Measurements from ENCODE around the gene ZNF791. TPM values are rescaled to one million over a fixed set of nuclear protein-coding genes. Genes with fewer than 3 reads are reported as not detected.

ZNF791 gene
- polyA plus RNA-seq, 1 donor from 2014 or later, result 10.2 TPM

DNA sequence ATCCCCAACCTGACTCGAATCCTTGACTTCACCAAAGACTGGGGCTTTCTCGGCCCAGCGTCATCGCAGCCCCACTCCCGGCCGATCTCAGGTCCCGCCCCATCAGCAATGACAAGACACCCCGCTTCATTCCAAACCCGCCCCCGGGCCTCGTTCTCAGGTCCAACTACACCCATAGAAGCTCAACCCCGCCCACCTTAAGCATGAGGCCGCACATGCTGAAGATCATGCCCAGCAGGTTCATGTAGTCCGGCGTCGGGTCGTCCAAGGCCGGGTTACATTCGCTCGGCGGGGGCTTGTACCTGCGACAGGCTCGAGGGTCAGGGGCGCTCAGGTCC, 58.2 kb downstream of the ZNF791 start:
- no peaks in the 10 kb centered on the region for H3K27me3 ChIP-seq (ENCODE audit: insufficient read depth, low read depth, low read length)
- no peaks in the 10 kb centered on the region for H3K36me3 ChIP-seq (ENCODE audit: insufficient read depth, low read length)
- H3K9me3 ChIP-seq (ENCODE audit: low read length), result no peaks in the 10 kb centered on the region
- H3K9ac ChIP-seq (ENCODE audit: low read length), result peak overlapping the region; percentile 87
- no peak for TF ChIP-seq MXI1 (conservative IDR thresholded peaks at IDR 0.05; ENCODE audit: poor library complexity, severe bottlenecking)
- no peak for TF ChIP-seq SMC3 (conservative IDR thresholded peaks at IDR 0.05; ENCODE audit: poor library complexity)
- TF ChIP-seq EP300 (conservative IDR thresholded peaks at IDR 0.05; ENCODE audit: poor library complexity, severe bottlenecking), result no peak
- TF ChIP-seq, protein P1, sequence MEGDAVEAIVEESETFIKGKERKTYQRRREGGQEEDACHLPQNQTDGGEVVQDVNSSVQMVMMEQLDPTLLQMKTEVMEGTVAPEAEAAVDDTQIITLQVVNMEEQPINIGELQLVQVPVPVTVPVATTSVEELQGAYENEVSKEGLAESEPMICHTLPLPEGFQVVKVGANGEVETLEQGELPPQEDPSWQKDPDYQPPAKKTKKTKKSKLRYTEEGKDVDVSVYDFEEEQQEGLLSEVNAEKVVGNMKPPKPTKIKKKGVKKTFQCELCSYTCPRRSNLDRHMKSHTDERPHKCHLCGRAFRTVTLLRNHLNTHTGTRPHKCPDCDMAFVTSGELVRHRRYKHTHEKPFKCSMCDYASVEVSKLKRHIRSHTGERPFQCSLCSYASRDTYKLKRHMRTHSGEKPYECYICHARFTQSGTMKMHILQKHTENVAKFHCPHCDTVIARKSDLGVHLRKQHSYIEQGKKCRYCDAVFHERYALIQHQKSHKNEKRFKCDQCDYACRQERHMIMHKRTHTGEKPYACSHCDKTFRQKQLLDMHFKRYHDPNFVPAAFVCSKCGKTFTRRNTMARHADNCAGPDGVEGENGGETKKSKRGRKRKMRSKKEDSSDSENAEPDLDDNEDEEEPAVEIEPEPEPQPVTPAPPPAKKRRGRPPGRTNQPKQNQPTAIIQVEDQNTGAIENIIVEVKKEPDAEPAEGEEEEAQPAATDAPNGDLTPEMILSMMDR (IDR thresholded peaks at IDR 0.05; ENCODE audit: poor library complexity, severe bottlenecking), result no peak
- TF ChIP-seq TAF1 (IDR thresholded peaks at IDR 0.05; ENCODE audit: low read depth), result no peak
- TF ChIP-seq EZH2 (IDR thresholded peaks at IDR 0.05; ENCODE audit: borderline replicate concordance, insufficient read depth, low read length, poor library complexity, severe bottlenecking), result no peak
- no peak for TF ChIP-seq RAD21 (conservative IDR thresholded peaks at IDR 0.05)
- TF ChIP-seq, protein P2, sequence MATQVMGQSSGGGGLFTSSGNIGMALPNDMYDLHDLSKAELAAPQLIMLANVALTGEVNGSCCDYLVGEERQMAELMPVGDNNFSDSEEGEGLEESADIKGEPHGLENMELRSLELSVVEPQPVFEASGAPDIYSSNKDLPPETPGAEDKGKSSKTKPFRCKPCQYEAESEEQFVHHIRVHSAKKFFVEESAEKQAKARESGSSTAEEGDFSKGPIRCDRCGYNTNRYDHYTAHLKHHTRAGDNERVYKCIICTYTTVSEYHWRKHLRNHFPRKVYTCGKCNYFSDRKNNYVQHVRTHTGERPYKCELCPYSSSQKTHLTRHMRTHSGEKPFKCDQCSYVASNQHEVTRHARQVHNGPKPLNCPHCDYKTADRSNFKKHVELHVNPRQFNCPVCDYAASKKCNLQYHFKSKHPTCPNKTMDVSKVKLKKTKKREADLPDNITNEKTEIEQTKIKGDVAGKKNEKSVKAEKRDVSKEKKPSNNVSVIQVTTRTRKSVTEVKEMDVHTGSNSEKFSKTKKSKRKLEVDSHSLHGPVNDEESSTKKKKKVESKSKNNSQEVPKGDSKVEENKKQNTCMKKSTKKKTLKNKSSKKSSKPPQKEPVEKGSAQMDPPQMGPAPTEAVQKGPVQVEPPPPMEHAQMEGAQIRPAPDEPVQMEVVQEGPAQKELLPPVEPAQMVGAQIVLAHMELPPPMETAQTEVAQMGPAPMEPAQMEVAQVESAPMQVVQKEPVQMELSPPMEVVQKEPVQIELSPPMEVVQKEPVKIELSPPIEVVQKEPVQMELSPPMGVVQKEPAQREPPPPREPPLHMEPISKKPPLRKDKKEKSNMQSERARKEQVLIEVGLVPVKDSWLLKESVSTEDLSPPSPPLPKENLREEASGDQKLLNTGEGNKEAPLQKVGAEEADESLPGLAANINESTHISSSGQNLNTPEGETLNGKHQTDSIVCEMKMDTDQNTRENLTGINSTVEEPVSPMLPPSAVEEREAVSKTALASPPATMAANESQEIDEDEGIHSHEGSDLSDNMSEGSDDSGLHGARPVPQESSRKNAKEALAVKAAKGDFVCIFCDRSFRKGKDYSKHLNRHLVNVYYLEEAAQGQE (IDR thresholded peaks at IDR 0.05; ENCODE audit: borderline replicate concordance), result no peak
- TF ChIP-seq POLR2AphosphoS5 (IDR thresholded peaks at IDR 0.05), result no peak
- H2AFZ ChIP-seq (ENCODE audit: low read depth, low read length), result peak overlapping the region; percentile 86
- peak overlapping the region; percentile 87 for H3K4me3 ChIP-seq (ENCODE audit: low read length)
- peaks cover 29% of the 10 kb centered on the region for H3K79me2 ChIP-seq (replicated peaks; ENCODE audit: insufficient read depth, low read length)
- H4K20me1 ChIP-seq (ENCODE audit: insufficient read depth), result no peaks in the 10 kb centered on the region
- H3F3A ChIP-seq (ENCODE audit: insufficient read depth, low read length, poor library complexity, severe bottlenecking), result no peaks in the 10 kb centered on the region
- H3K4me2 ChIP-seq (ENCODE audit: low read length), result peak overlapping the region; percentile 94
- peak overlapping the region; percentile 95 for H3K27ac ChIP-seq (ENCODE audit: low read length)
- no peaks in the 10 kb centered on the region for H3K9me2 ChIP-seq (ENCODE audit: insufficient read depth, low read length)

DNA sequence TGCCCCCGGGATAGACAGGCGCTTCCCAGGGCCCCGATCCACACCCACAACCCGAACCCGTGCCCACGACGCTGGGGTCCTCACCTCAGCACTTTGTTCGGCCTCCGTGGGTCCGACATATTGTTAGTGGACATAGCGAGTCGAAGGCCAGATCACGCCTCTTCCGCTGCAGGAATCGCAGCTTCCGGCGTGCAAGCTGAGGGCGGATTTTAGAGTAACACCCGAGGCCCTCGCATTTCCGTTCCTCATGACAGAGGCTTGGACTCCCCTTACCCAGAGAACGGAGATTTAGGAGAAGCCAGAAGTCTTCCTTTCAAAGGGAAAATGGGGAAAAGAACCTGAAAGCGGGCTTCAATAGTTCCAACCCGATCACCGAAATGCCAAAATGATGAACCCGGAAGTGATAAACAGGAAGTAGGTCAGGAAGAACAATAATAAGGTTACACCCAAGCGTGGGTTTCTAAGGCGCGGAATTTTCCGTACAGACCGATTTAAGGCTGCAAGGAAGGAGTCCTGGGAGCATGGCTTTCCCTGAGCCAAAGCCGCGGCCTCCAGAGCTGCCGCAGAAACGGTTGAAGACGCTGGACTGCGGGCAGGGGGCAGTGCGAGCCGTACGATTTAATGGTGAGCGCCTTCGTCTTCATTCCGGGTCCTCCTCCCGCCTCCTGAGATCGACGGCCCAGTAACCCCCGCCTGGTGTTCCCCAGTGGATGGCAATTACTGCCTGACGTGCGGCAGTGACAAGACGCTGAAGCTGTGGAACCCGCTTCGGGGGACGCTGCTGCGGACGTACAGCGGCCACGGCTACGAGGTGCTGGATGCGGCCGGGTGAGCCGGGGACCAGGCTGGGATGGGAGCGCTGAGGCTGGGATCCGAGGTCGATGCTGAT, 58.8 kb downstream of the ZNF791 start:
- H4K20me1 ChIP-seq (ENCODE audit: insufficient read depth), result no peaks in the 10 kb centered on the region
- H3K4me3 ChIP-seq (ENCODE audit: low read length), result peak overlapping the region; percentile 87
- TF ChIP-seq, protein P2 (IDR thresholded peaks at IDR 0.05; ENCODE audit: borderline replicate concordance), result peak; percentile 33
- TF ChIP-seq EP300 (conservative IDR thresholded peaks at IDR 0.05; ENCODE audit: poor library complexity, severe bottlenecking) (peak; percentile 52), SMC3 (conservative IDR thresholded peaks at IDR 0.05; ENCODE audit: poor library complexity) (no peak), MXI1 (conservative IDR thresholded peaks at IDR 0.05; ENCODE audit: poor library complexity, severe bottlenecking) (peak; percentile 96), RAD21 (conservative IDR thresholded peaks at IDR 0.05) (no peak), POLR2AphosphoS5 (IDR thresholded peaks at IDR 0.05) (peak; percentile 90), TAF1 (IDR thresholded peaks at IDR 0.05; ENCODE audit: low read depth) (peak; percentile 56), EZH2 (IDR thresholded peaks at IDR 0.05; ENCODE audit: borderline replicate concordance, insufficient read depth, low read length, poor library complexity, severe bottlenecking) (no peak)
- TF ChIP-seq, protein P1 (IDR thresholded peaks at IDR 0.05; ENCODE audit: poor library complexity, severe bottlenecking), result peak; percentile 22
- no peaks in the 10 kb centered on the region for H3K9me2 ChIP-seq (ENCODE audit: insufficient read depth, low read length)
- H3F3A ChIP-seq (ENCODE audit: insufficient read depth, low read length, poor library complexity, severe bottlenecking), result no peaks in the 10 kb centered on the region
- H3K4me2 ChIP-seq (ENCODE audit: low read length), result peak overlapping the region; percentile 94
- H3K27me3 ChIP-seq (ENCODE audit: insufficient read depth, low read depth, low read length), result no peaks in the 10 kb centered on the region
- H3K27ac ChIP-seq (ENCODE audit: low read length), result peak overlapping the region; percentile 95
- peaks cover 29% of the 10 kb centered on the region for H3K79me2 ChIP-seq (replicated peaks; ENCODE audit: insufficient read depth, low read length)
- peak overlapping the region; percentile 86 for H2AFZ ChIP-seq (ENCODE audit: low read depth, low read length)
- H3K36me3 ChIP-seq (ENCODE audit: insufficient read depth, low read length), result no peaks in the 10 kb centered on the region
- no peaks in the 10 kb centered on the region for H3K9me3 ChIP-seq (ENCODE audit: low read length)
- H3K9ac ChIP-seq (ENCODE audit: low read length), result peak overlapping the region; percentile 87

Data from neural cell (in vitro differentiated cells).